ENCODE results near the gene SH3BP5.

Gene SH3BP5

GRCh38 chr3:15318661-15319060, 13.7 kb downstream of the SH3BP5 start:
- Histone ChIP-seq H3K27me3 (replicated peaks; ENCODE audit: insufficient read depth, low read length) (no peaks in the 10 kb centered on the region), H3K36me3 (replicated peaks; ENCODE audit: insufficient read depth, low read length) (no peaks in the 10 kb centered on the region), H3K9me2 (replicated peaks; ENCODE audit: insufficient read depth, low read length) (no peaks in the 10 kb centered on the region), H3K79me2 (ENCODE audit: low read length) (no peaks in the 10 kb centered on the region), H3K4me3 (ENCODE audit: low read length) (no peak overlapping the region), H3K4me1 (ENCODE audit: low read length) (peaks cover 10% of the 10 kb centered on the region), H3K4me2 (ENCODE audit: low read depth, low read length) (no peak overlapping the region), H3K27ac (ENCODE audit: low read length) (no peak overlapping the region), H2AFZ (ENCODE audit: low read length) (no peak overlapping the region), H4K20me1 (ENCODE audit: insufficient read depth, low read length) (no peaks in the 10 kb centered on the region), H3K9ac (ENCODE audit: low read length) (no peak overlapping the region), H3K9me3 (replicated peaks; ENCODE audit: insufficient read depth, low read length) (no peaks in the 10 kb centered on the region), H3F3A (ENCODE audit: insufficient read depth, low read length) (no peaks in the 10 kb centered on the region)
- TF ChIP-seq CTCF (IDR thresholded peaks at IDR 0.05; ENCODE audit: low read length) (no peak), EZH2phosphoT487 (IDR thresholded peaks at IDR 0.05; ENCODE audit: low read length) (no peak), EZH2 (optimal IDR thresholded peaks at IDR 0.05; ENCODE audit: low read depth, low read length) (no peak)
- DNase-seq = no peak

GRCh38 chr3:15316998-15317435, 15.4 kb downstream of the SH3BP5 start:
- no peaks in the 10 kb centered on the region for H3K79me2 ChIP-seq (ENCODE audit: low read length)
- H3K36me3 ChIP-seq (replicated peaks; ENCODE audit: insufficient read depth, low read length) = no peaks in the 10 kb centered on the region
- no peaks in the 10 kb centered on the region for H4K20me1 ChIP-seq (ENCODE audit: insufficient read depth, low read length)
- H2AFZ ChIP-seq (ENCODE audit: low read length) = no peak overlapping the region
- no peak overlapping the region for H3K4me2 ChIP-seq (ENCODE audit: low read depth, low read length)
- H3K27ac ChIP-seq (ENCODE audit: low read length) = no peak overlapping the region
- no peak overlapping the region for H3K4me3 ChIP-seq (ENCODE audit: low read length)
- no peaks in the 10 kb centered on the region for H3K9me3 ChIP-seq (replicated peaks; ENCODE audit: insufficient read depth, low read length)
- no peak overlapping the region for H3K9ac ChIP-seq (ENCODE audit: low read length)
- no peaks in the 10 kb centered on the region for H3K9me2 ChIP-seq (replicated peaks; ENCODE audit: insufficient read depth, low read length)
- no peak for DNase-seq
- H3K4me1 ChIP-seq (ENCODE audit: low read length) = peaks cover 10% of the 10 kb centered on the region
- no peaks in the 10 kb centered on the region for H3K27me3 ChIP-seq (replicated peaks; ENCODE audit: insufficient read depth, low read length)
- TF ChIP-seq EZH2 (optimal IDR thresholded peaks at IDR 0.05; ENCODE audit: low read depth, low read length) (no peak), CTCF (IDR thresholded peaks at IDR 0.05; ENCODE audit: low read length) (no peak), EZH2phosphoT487 (IDR thresholded peaks at IDR 0.05; ENCODE audit: low read length) (no peak)
- no peaks in the 10 kb centered on the region for H3F3A ChIP-seq (ENCODE audit: insufficient read depth, low read length)

- TF ChIP-seq EZH2phosphoT487 (IDR thresholded peaks at IDR 0.05; ENCODE audit: low read length) (no peak), EZH2 (optimal IDR thresholded peaks at IDR 0.05; ENCODE audit: low read depth, low read length) (no peak), CTCF (IDR thresholded peaks at IDR 0.05; ENCODE audit: low read length) (no peak)
- no peak overlapping the region for H2AFZ ChIP-seq (ENCODE audit: low read length)
- H3K9ac ChIP-seq (ENCODE audit: low read length) = no peak overlapping the region
- H3K27ac ChIP-seq (ENCODE audit: low read length) = no peak overlapping the region
- no peaks in the 10 kb centered on the region for H3K9me2 ChIP-seq (replicated peaks; ENCODE audit: insufficient read depth, low read length)
- H3K36me3 ChIP-seq (replicated peaks; ENCODE audit: insufficient read depth, low read length) = no peaks in the 10 kb centered on the region
- H4K20me1 ChIP-seq (ENCODE audit: insufficient read depth, low read length) = no peaks in the 10 kb centered on the region
- DNase-seq = no peak
- no peak overlapping the region for H3K4me2 ChIP-seq (ENCODE audit: low read depth, low read length)
- no peaks in the 10 kb centered on the region for H3F3A ChIP-seq (ENCODE audit: insufficient read depth, low read length)
- H3K4me1 ChIP-seq (ENCODE audit: low read length) = peaks cover 20% of the 10 kb centered on the region
- H3K79me2 ChIP-seq (ENCODE audit: low read length) = no peaks in the 10 kb centered on the region
- H3K9me3 ChIP-seq (replicated peaks; ENCODE audit: insufficient read depth, low read length) = no peaks in the 10 kb centered on the region
- H3K27me3 ChIP-seq (replicated peaks; ENCODE audit: insufficient read depth, low read length) = no peaks in the 10 kb centered on the region
- no peak overlapping the region for H3K4me3 ChIP-seq (ENCODE audit: low read length)
Measured at GRCh38 chr3:15315003-15315402, 17.4 kb downstream of the SH3BP5 start.
